H1 (cell line): ENCODE data around the gene JDP2.

Experiments used
- BRCA1 ChIP-seq: IDR thresholded peaks from 2 replicates; pipeline ENCODE4 v1.6.1; 2012; ENCODE audit warnings: low read depth, low read length, improper control_type of control experiment
- EZH2 ChIP-seq: fragments of 200-600 bp; sonication (generic); IDR thresholded peaks from 2 replicates; pipeline ENCODE4 v1.7.1; 2012; ENCODE audit warnings: low read depth, mild to moderate bottlenecking, moderate library complexity, low read length, inconsistent platforms; ENCODE audit not compliant: severe bottlenecking
- HDAC6 ChIP-seq: IDR thresholded peaks from one replicate; pipeline ENCODE4 v1.7.1; 2012; ENCODE audit warnings: low read depth, mild to moderate bottlenecking, inconsistent platforms, low read length, moderate library complexity
- NRF1 ChIP-seq: IDR thresholded peaks from 2 replicates; pipeline ENCODE4 v1.6.1; 2011; ENCODE audit warnings: mild to moderate bottlenecking, low read depth, low read length, improper control_type of control experiment
- POLR2A ChIP-seq, 2 experiments: IDR thresholded peaks; 1 replicate in 1 of 2; 2 replicates in 1 of 2; pipeline ENCODE4 v1.6.1; 2011; ENCODE audit warnings: low read depth in 2 of 2, low read length in 2 of 2, mild to moderate bottlenecking in 2 of 2; ENCODE audit errors: control extremely low read depth in 1 of 2
- POLR2AphosphoS5 ChIP-seq: IDR thresholded peaks from 2 replicates; pipeline ENCODE4 v1.6.1; 2011; ENCODE audit warnings: low read depth, low read length
- TAF7 ChIP-seq: optimal IDR thresholded peaks from 2 replicates; pipeline ENCODE3; 2011; ENCODE audit warnings: low read depth, mild to moderate bottlenecking, inconsistent platforms, low read length, moderate library complexity, borderline replicate concordance
- TF ChIP-seq, protein P1 (sequence below), 3 experiments: IDR thresholded peaks; 1 replicate in 2 of 3; 2 replicates in 1 of 3; pipeline versions ENCODE4 v1.5.1 to v1.6.1; 2011; ENCODE audit warnings: low read length in 3 of 3, mild to moderate bottlenecking in 3 of 3, inconsistent platforms in 2 of 3, low read depth in 1 of 3, moderate library complexity in 1 of 3; ENCODE audit not compliant: insufficient read depth in 1 of 3; ENCODE audit errors: control extremely low read depth in 1 of 3
- TF ChIP-seq, protein P2 (sequence below): IDR thresholded peaks from 2 replicates; pipeline ENCODE4 v1.6.1; 2012; ENCODE audit warnings: inconsistent platforms
- TF ChIP-seq, protein P3 (sequence below): IDR thresholded peaks from 2 replicates; pipeline ENCODE4 v1.6.1; 2011; ENCODE audit warnings: low read depth, mild to moderate bottlenecking, low read length; ENCODE audit not compliant: insufficient read depth
- TF ChIP-seq, protein P4 (sequence below): IDR thresholded peaks from 2 replicates; pipeline ENCODE4 v1.6.1; 2011; ENCODE audit warnings: low read length, improper control_type of control experiment

DNA sequence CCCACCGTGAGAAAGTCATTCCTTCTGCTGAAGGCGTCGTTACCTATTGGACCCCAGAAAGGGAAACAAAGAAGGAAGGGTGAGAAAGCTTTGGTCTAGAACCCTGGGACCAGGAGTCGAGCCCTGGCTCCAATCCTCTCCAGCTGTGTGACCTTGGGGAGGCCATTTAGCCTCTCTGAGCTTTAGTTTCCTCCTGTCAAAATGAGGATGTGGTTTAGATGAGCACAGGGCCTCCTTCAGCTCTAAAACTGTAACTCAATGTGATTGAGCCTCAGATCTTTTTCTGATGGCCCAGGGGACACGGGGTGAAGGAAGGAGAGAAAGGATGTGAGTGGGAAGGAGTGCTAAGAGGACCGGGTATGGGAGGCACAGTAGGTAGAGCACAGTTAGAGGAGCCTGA, 7.7 kb downstream of the JDP2 start:
- TF ChIP-seq, protein P1, sequence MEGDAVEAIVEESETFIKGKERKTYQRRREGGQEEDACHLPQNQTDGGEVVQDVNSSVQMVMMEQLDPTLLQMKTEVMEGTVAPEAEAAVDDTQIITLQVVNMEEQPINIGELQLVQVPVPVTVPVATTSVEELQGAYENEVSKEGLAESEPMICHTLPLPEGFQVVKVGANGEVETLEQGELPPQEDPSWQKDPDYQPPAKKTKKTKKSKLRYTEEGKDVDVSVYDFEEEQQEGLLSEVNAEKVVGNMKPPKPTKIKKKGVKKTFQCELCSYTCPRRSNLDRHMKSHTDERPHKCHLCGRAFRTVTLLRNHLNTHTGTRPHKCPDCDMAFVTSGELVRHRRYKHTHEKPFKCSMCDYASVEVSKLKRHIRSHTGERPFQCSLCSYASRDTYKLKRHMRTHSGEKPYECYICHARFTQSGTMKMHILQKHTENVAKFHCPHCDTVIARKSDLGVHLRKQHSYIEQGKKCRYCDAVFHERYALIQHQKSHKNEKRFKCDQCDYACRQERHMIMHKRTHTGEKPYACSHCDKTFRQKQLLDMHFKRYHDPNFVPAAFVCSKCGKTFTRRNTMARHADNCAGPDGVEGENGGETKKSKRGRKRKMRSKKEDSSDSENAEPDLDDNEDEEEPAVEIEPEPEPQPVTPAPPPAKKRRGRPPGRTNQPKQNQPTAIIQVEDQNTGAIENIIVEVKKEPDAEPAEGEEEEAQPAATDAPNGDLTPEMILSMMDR (IDR thresholded peaks at IDR 0.05; ENCODE audit: control extremely low read depth in 1 of 3, insufficient read depth in 1 of 3, low read depth in 1 of 3, low read length in 3 of 3), result no peak
- TF ChIP-seq, protein P2, sequence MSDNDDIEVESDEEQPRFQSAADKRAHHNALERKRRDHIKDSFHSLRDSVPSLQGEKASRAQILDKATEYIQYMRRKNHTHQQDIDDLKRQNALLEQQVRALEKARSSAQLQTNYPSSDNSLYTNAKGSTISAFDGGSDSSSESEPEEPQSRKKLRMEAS, result no peak
- TF ChIP-seq, protein P3, sequence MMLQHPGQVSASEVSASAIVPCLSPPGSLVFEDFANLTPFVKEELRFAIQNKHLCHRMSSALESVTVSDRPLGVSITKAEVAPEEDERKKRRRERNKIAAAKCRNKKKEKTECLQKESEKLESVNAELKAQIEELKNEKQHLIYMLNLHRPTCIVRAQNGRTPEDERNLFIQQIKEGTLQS, result no peak
- TF ChIP-seq TAF7 (no peak), POLR2A (IDR thresholded peaks at IDR 0.05; ENCODE audit: control extremely low read depth in 1 of 2, low read depth in 2 of 2, low read length in 2 of 2) (no peak), NRF1 (no peak), BRCA1 (no peak), POLR2AphosphoS5 (no peak), EZH2 (no peak), HDAC6 (no peak)
- TF ChIP-seq, protein P4, sequence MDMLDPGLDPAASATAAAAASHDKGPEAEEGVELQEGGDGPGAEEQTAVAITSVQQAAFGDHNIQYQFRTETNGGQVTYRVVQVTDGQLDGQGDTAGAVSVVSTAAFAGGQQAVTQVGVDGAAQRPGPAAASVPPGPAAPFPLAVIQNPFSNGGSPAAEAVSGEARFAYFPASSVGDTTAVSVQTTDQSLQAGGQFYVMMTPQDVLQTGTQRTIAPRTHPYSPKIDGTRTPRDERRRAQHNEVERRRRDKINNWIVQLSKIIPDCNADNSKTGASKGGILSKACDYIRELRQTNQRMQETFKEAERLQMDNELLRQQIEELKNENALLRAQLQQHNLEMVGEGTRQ, result no peak
